ENCODE data around the gene ART5. TPM values are rescaled to one million over a fixed set of nuclear protein-coding genes. Genes with fewer than 3 reads are reported as not detected.

Gene ART5
- total and polyA plus RNA-seq, 8 donors: 0.11 to 0.51 (median 0.22) TPM; not detected in 2

Other genes with a start within 250 kb of the ART5 start
- gene ART1, start 3.1 kb upstream of the ART5 start, total RNA-seq: not detected
- gene ART1, start 3.1 kb upstream of the ART5 start, polyA plus RNA-seq: not detected
- under 1 TPM; 0.35 to 0.70 (median 0.49) TPM for gene CHRNA10, start 29.4 kb upstream of the ART5 start, total RNA-seq
- gene CHRNA10, start 29.4 kb upstream of the ART5 start, polyA plus RNA-seq: 1 to 10 TPM; 1.8 to 3.1 TPM
- gene NUP98, start 155.6 kb upstream of the ART5 start, total RNA-seq: 10 to 100 TPM; 21.2 to 38.0 (median 27.0) TPM
- gene NUP98, start 155.6 kb upstream of the ART5 start, polyA plus RNA-seq: 10 to 100 TPM; 12.2 to 18.7 TPM
- 10 to 100 TPM; 13.5 to 21.4 (median 17.2) TPM for gene PGAP2, start 166.6 kb upstream of the ART5 start, total RNA-seq
- 10 to 100 TPM; 18.6 to 32.9 TPM for gene PGAP2, start 166.6 kb upstream of the ART5 start, polyA plus RNA-seq
- 10 to 100 TPM in 5 of 6 donors, 1 to 10 TPM in 1; 9.0 to 27.5 (median 14.0) TPM for gene RHOG, start 199.0 kb upstream of the ART5 start, total RNA-seq
- 10 to 100 TPM; 13.6 to 18.5 TPM for gene RHOG, start 199.0 kb upstream of the ART5 start, polyA plus RNA-seq
- gene STIM1, start 213.7 kb upstream of the ART5 start, total RNA-seq: 10 to 100 TPM; 17.0 to 28.9 (median 20.4) TPM
- gene STIM1, start 213.7 kb upstream of the ART5 start, polyA plus RNA-seq: 10 to 100 TPM; 10.2 to 13.3 TPM